ENCODE data around the gene CCR8.

DNA sequence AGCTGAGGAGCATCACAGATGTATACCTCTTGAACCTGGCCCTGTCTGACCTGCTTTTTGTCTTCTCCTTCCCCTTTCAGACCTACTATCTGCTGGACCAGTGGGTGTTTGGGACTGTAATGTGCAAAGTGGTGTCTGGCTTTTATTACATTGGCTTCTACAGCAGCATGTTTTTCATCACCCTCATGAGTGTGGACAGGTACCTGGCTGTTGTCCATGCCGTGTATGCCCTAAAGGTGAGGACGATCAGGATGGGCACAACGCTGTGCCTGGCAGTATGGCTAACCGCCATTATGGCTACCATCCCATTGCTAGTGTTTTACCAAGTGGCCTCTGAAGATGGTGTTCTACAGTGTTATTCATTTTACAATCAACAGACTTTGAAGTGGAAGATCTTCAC lies 3.0 kb downstream of the CCR8 start:
- TF ChIP-seq ZFX (IDR thresholded peaks at IDR 0.05; ENCODE audit: borderline replicate concordance), result no peak
- TF ChIP-seq, protein P1, sequence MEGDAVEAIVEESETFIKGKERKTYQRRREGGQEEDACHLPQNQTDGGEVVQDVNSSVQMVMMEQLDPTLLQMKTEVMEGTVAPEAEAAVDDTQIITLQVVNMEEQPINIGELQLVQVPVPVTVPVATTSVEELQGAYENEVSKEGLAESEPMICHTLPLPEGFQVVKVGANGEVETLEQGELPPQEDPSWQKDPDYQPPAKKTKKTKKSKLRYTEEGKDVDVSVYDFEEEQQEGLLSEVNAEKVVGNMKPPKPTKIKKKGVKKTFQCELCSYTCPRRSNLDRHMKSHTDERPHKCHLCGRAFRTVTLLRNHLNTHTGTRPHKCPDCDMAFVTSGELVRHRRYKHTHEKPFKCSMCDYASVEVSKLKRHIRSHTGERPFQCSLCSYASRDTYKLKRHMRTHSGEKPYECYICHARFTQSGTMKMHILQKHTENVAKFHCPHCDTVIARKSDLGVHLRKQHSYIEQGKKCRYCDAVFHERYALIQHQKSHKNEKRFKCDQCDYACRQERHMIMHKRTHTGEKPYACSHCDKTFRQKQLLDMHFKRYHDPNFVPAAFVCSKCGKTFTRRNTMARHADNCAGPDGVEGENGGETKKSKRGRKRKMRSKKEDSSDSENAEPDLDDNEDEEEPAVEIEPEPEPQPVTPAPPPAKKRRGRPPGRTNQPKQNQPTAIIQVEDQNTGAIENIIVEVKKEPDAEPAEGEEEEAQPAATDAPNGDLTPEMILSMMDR (IDR thresholded peaks at IDR 0.05), result no peak

Measured in 22Rv1 (cell line).